KBM-7 (cell line): ENCODE data around the gene MAGI1.

Experiments
- DNase-seq: peaks from one replicate; pipeline ENCODE4 v3.0.0-alpha.2; 2015
- in situ Hi-C: fragments of 300-500 bp; cut with MboI; formaldehyde crosslinking; loops from 2 replicates; pipeline ENCODE4 v1.14.3; 2020; ENCODE audit warnings: low sequenced_read_pairs, low pct_unique_long_range_greater_than_20kb, mixed read lengths

The MAGI1 gene

DNA sequence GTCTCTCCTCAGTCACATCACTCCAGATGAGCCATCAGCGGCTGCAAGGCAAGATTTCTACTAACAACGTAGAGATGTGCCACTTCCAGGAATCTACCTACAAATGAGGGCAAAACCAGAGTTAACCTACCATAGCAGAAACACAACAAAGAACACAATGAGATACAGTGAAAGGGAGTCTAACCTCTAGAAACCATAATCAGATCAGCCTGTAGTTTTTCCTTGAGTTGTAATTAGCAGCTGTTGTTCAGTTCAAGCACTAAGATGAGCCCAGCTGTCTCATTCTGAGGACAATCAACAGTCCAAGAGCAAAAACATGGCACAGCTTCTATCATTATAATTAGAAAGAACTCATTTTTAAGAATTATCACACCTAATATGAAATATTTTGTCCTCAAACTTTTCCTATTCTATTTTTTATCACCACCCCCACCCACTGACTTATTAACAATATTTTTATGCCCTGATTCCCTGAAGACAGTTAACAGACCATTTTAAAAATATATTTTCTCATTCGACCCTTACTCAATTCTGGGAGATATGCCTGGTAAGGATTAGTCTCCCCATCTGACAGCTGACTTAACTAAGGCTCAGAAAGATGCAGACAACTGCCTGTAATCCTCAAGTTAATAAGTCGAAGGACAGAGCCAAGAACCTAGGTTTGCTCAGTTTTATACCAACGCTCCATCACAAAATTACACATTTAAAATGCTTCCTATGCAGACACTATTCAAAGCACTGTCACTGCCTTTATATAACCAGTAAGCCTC, 50.1 kb downstream of the MAGI1 start:
- in situ Hi-C loops: no loop called here
- no peak for DNase-seq

DNA sequence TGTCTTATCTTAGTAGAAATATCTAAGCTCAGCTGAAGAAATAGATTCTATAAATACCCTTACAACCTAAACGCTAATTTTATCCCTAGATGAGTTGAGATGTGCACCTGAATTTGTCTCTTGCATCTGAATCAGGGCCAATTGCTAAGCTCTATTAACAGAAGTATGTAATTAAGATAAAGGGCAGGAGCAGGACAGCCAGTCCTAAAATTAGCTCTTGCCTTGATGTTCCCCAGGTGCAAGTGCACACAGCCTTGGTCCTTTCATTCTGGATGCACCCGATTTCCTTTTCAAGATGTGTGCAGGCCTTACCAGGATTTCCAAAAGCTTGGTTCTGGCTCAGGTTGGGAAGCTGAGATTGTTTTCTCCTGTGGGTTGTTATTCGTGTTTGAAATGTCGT, 52.4 kb downstream of the MAGI1 start:
- no peak for DNase-seq
- in situ Hi-C loops: no loop called here

DNA sequence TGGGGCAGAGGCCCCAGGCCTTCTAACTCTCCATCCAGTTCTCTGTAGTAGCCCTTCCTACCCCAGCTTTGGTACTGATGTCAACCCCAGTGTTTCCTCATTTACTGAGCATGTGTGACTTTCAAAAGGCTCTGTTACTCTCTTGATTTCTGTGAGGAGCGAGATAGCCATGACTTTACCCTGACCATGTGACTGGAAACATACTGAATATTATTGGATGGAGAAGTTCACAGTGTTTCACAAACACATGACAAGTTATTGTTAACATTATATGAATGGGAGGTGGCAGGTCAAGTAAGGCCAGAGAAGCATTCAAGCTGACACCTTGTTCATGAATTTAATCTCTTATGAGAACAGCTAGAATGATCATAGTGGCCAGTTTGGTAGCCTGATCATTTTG, 53.7 kb downstream of the MAGI1 start:
- in situ Hi-C loops: no loop called here
- no peak for DNase-seq

DNA sequence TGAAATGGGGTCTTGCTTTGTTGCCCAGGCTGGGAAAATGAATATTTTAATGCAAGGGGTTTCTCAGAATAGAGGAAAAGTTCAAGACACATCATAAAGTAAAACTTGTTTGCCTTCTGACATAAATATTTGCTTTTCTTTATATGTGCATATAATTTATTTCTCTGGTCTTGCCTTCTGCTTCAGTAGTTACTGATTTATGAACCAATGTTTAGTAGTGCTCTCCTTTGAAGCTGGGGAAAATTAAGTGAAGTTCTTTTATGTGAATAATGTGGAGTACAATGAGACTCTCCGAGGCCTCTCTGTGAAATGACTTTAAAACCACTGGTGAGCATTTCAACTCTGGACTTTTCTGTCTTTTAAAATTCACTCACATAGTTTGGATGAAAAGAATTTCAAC, 55.6 kb downstream of the MAGI1 start:
- no peak for DNase-seq
- in situ Hi-C loops: no loop called here

DNA sequence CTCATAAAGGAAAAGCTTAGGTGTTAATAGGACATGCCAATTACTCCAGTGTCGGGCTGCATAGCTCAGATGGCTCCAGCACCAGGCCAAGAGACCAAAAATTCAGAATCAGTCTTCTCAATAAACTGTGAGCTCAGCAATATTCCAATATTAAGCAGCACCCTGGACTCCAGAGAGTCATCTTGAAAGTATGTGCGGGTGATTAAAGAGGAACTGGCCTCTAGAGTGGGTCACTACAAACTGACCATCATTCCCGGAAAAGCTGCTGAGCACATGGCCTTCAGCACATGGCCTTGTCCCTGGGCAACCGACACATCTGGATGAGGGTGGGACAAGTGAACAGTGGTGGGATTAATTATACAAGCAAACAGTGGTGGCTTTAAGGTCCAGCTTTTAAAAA, 59.0 kb downstream of the MAGI1 start:
- DNase-seq: no peak

DNA sequence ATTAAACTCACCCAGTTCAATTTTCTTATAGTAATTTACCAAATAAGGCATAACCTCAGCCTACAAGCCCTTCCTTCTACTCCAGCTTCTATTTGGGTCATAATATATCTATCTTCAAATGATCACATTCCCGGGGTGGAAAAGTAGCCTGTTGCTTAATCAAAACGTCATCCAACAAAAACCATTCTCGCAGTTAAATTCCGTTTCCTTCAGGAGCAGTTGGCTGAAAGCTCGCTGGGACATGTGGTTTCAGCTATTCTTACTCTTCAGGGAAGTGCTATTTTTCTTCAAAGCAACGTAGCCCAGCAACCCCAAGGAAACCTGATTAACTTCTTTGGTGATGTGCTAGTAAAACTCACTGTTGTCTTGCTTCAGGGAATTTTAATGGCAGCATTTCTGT, 59.6 kb downstream of the MAGI1 start:
- in situ Hi-C loops: no loop called here

More for the DNA sequence above, 59.0 kb downstream of the MAGI1 start:
- in situ Hi-C loops: no loop called here

DNA sequence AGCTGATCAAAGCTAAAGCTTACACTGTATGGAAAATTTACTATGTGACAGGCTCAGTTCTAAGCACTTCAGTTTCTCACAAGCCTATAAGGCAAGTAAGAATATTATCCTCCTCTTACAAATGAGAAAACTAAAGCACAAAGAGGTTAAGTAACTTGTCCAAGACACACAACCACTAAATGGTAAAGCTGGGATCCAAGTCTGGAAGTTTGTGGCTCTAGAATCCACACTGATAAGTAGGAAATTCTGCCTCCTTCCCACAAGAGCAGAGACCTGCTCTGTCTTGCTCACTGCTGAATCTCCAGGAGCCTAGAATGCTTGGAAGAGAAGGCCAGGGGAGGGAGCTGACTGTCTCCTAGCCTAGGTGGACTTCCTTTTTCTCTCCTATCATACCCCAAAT, 60.6 kb downstream of the MAGI1 start:
- DNase-seq: no peak
- in situ Hi-C loops: no loop called here

More for the DNA sequence above, 59.6 kb downstream of the MAGI1 start:
- no peak for DNase-seq

DNA sequence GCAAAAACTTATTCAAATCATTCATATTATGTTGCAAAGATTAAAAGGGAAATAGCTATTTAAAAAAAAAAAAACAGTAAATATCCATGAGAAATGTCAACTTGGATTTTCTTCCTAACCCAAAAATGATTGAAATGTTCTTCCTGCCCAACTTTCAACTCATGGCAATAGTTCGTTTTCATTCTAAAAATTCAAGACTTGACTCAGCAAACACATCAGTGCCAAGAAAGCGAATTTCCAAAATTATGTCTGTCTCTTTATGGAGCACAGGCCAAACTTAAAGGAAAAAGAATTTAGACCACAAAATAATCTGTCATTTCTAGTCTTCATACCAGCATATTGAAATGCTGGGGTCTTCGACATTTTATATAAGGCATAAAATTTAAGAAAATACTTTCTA, 63.7 kb downstream of the MAGI1 start:
- DNase-seq: no peak
- in situ Hi-C loops: no loop called here

DNA sequence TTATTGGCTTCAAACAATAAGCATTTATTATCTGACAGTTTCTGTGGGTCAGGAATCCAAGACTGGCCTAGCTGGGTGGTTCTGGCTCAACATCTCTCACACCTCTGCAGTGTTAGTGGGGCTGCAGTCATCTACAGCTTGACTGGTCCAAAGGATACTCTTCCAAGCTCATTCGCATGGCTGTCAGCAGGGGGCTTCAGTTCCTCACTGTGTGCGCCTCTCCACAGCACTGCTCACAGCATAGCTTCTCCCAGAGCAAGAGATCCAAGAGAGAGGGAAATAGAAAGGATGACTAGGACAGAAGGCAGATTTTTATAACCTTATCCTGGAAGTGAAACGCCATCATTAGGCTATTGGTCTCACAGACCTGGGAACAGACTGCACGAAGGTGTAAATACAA, 64.2 kb downstream of the MAGI1 start:
- in situ Hi-C loops: no loop called here
- DNase-seq: no peak

DNA sequence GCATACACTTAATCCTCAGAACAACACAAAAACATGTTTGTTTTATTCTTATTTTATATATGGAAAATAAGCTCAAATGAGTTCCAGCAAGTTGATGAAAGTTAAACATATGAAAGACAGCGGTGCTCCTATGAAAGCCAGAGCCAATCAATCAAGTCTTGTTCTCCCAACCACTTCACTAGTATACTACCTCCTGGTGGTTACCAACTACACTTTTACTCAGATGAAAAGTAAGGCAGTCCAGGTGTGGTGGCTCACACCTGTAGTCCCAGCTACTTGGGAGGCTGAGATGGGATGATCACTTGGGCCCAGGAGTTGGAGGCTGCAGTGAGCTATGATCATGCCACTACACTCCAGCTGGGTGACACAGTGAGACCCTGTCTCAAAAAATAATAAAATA, 66.0 kb downstream of the MAGI1 start:
- DNase-seq: no peak
- in situ Hi-C loops: no loop called here

DNA sequence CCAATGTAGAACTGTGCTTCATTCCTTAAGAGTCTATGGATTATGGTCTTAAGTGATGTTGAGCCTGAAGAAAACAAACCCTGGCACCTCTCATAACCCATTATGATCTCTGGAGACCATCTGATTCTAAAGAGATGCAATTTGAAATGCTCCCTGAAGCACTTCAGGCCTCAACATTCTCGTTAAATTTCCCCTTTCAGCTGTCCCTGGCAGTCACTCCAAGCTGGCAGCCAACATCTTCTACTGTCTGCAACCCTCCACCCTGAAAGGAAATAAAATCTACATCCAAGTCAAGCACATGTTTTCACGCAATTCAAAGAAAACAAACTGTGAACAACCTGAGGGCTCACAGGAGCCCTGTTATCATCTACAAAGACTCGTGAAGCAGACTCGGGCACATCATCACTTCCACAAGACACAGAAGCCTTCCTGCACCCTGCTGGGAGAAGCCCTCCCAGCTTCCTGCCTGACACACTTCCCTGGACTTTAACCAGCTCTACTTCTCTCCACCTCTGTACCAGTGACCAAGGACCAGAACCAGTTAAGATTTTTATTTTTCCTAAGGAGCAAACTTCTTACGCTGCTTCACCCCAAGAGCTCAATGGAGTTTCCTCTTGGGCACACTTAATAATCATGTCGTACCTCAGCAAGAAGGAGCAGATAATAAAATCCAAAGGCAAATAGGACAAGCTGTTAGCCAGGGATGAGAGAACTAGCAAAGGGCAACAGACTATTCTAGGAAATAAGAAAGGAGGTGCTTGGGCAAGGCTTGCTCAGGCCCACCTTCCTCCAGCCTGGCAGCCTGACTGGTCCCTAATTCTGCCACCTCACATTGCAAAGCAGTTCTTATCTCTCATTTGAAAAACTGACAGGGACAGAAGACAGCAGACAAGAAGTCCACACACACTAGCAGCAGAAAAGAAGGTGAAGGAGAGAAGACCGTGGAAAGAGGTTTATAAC, 67.1 kb downstream of the MAGI1 start:
- in situ Hi-C loops: no loop called here

DNA sequence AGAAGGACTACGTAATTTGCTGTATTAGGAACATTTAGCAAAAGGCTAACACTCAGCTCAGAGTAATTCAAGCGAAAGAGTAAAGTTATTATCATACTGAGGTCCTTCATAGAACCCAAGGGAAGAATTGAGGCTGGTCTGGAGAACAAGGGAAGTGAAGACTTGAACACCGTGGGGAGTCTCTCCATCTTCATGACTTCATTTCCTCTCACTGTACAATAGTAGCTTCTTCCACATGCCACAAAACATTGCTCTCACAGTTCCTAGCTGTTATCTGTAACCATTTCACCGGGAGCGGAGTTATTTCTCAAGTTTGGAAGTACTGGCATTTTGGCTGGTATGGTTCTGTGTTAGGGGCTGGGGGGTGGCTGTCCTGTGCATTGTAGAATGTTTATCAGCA, 69.7 kb downstream of the MAGI1 start:
- in situ Hi-C loops: no loop called here
- DNase-seq: no peak

More for the DNA sequence above, 67.1 kb downstream of the MAGI1 start:
- no peak for DNase-seq

DNA sequence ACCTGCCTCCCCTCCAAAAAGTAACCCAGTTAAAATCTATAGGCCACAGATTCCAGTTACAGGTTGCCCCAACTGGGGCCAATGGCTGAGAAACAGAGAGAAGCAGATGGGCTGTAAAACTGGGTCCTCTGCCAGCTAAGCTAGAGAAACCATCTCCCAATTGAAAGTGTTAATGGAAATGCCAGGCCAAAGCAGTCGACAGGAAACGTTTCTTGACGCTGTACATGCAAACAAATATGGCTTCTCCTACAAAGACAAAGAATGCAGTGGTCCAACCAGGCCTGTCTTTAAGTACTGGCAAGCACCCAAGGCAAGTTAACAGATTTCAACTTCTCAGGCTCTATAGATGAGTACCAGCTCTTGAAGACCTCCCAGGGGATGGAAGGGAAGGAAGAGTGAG, 71.3 kb downstream of the MAGI1 start:
- in situ Hi-C loops: no loop called here
- DNase-seq: no peak

DNA sequence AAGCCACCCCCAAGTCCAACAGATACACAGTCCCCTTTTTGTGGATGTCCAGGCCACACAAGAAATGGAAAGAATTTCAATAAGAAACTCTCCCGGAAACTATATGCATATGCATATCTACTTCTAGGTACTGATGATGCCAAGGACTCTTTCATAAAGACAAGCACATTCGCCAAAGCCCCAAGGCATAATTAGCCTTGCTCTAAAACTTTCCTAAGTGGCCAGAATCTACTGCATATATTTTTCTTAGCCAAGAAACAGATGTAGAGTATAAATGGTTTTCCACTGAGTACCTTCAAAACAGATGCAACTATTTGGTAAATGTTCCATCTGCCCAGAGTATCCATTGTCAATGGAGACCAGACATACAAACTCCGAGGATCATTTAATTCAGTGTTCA, 73.9 kb downstream of the MAGI1 start:
- DNase-seq: no peak
- in situ Hi-C loops: no loop called here

DNA sequence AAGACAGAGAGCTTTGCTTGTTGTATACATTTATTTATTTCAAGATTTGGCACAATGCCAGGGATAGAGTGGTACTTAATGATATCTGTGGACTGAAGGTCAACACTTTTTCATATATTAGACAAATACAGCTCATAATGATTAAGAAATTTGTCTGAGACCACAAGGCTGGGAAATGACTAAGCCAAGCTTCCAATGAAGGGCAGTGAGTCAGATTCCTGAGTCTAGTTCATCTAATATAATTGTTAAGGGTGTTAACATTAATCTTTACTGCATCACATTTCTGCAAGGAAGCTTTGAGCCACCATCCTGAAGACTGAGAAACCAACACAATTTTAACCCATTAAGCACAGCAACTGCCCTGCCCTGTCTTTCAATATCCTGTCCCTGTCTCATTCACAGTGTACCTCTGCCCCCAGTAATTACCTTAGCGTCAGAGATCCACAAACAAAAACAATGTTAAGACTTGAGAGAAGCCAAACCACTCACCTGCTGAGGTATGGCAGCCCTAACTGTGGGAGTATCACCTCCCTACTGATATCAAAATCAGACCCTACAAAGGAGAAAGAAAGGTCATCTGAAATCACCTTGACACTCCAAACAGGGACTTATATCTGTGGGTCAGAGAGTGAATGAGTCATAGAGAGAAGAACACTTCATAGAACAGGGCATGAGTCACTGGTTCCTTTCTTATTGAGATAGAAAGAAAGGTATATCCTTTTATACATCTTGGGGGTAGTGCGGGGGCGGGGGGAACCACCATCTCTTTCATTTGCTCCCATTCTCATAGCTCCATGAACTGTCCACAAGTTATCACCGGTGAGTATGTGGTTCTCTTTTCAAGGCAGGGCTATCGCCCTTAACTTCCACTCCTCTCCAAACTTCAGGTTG, 74.7 kb downstream of the MAGI1 start:
- no peak for DNase-seq
- in situ Hi-C loops: no loop called here

DNA sequence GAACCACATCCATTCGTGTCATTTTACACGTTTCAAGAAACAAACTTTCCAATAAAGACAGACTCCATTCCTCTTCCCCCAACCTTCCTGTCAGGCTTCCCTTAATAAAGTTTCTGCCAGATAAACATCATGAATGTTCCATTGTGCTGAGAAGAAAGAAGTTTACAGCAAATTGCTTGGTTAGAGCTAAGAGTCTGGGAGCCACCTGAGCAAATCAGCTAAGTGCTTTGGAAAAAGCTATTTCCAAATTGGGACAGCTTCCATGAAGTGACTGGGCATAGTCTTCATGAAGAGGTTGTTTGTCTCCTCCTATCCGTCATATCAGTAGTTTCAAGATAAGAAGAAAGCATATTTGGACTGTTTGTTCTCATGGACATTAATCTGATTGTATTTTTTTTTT, 77.0 kb downstream of the MAGI1 start:
- in situ Hi-C loops: no loop called here

DNA sequence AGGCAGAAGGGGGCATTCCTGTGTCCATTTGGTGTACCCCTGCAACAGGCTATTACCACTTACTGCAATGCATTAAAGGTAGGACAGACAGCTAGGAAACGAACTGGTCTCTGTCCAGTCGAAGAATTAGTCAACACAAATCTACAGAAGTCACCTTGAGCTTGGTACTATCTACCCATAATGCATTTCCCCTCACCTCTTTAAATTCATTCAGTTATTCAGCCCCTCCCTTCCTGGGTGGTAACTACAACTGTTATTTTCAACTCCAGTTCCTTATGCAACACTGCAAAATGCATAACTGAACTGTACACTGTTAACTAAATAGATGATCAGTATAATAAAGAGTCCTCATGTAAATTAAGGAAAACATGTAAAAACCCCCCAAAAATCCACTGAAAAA, 77.6 kb downstream of the MAGI1 start:
- DNase-seq: no peak

More for the DNA sequence above, 77.0 kb downstream of the MAGI1 start:
- DNase-seq: no peak

DNA sequence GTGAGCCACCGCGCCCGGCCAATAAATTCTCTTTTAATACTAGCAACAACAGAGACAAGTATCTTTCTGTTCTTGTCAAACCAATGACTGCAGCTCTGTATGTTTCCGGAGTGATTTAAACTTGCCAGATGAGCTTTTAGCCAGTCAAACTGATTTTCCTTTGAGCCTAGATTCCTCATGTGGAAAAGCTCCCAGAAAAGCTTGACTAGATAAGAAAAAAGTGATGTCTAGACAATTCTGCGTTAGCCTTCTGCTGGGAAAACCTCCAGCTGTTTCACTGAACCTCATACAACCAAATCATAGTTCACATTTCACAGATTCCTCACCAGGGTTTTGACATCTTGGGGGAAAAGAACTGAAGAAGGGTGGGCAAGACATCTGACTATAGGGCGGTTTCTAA, 78.6 kb downstream of the MAGI1 start:
- in situ Hi-C loops: no loop called here
- DNase-seq: no peak

More for the DNA sequence above, 77.6 kb downstream of the MAGI1 start:
- in situ Hi-C loops: no loop called here

DNA sequence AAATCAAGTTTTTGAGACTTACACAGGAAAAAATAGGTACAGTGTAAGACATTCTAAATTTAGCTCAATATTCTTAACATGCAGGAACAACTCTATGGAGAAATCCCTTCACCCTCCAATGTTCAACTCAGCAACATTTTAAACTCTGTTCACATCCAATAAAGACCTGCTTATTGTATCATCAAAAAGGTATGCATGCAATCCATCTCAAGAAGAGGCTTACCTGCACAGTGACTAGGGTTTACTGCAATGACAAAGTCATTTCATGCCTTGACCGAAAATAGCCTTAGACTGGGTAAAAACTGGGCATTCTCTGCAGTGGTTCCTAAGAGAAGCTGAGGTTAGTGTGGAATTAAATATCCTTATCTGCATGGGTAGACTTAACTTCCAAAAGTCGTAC, 80.5 kb downstream of the MAGI1 start:
- no peak for DNase-seq
- in situ Hi-C loops: no loop called here
